ENCODE data around the gene ZNF280B.
"Not testable (repeated sequence)": the region's sequence is repeated elsewhere in the genome, so short reads cannot be mapped to it uniquely, and the experiment has no call there.

Gene ZNF280B

DNA sequence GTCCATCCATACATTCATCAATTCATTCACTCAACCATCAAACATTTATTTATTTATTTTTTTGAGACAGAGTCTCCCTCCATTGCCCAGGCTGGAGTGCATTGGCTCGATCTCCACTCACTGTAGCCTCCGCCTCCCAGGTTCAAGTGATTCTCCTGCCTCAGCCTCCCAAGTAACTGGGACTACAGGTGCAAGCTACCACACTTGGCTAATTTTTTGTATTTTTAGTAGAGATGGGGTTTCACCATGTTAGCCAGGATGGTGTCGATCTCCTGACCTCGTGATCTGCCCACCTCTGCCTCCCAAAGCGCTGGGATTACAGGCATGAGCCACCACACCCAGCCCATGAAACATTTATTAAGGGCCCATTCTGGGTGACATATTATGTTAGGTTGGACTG is 37.4 kb downstream of the ZNF280B start:
- H3K27me3 ChIP-seq (ENCODE audit: low read depth, low read length): not testable (repeated sequence)

GRCh38 chr22:22469527-22469926 is 39.0 kb downstream of the ZNF280B start:
- Histone ChIP-seq H3K4me3 (ENCODE audit: low read depth in 1 of 2, low read length in 2 of 2) (no peak overlapping the region), H3K27me3 (ENCODE audit: low read depth, low read length) (no peaks in the 10 kb centered on the region), H3K27ac (ENCODE audit: low read length) (no peak overlapping the region), H3K9me3 (ENCODE audit: control insufficient read depth in 1 of 2, low read length in 2 of 2) (peaks cover 0 to 11% of the 10 kb centered on the region in 2 donors), H3K36me3 (ENCODE audit: control insufficient read depth in 1 of 2, insufficient read depth in 2 of 2, low read length in 2 of 2) (no peaks in the 10 kb centered on the region), H3K4me1 (ENCODE audit: control insufficient read depth in 1 of 2, insufficient read depth in 2 of 2, low read length in 2 of 2) (no peaks in the 10 kb centered on the region)

More for the DNA sequence above, 37.4 kb downstream of the ZNF280B start:
- not testable (repeated sequence) for H3K4me3 ChIP-seq (ENCODE audit: low read depth in 1 of 2, low read length in 2 of 2); H3K27ac ChIP-seq (ENCODE audit: low read length); H3K4me1 ChIP-seq (ENCODE audit: control insufficient read depth in 1 of 2, insufficient read depth in 2 of 2, low read length in 2 of 2); H3K36me3 ChIP-seq (ENCODE audit: control insufficient read depth in 1 of 2, insufficient read depth in 2 of 2, low read length in 2 of 2)
- H3K9me3 ChIP-seq (ENCODE audit: control insufficient read depth in 1 of 2, low read length in 2 of 2): peaks cover 0 to 11% of the 10 kb centered on the region in 2 donors

DNA sequence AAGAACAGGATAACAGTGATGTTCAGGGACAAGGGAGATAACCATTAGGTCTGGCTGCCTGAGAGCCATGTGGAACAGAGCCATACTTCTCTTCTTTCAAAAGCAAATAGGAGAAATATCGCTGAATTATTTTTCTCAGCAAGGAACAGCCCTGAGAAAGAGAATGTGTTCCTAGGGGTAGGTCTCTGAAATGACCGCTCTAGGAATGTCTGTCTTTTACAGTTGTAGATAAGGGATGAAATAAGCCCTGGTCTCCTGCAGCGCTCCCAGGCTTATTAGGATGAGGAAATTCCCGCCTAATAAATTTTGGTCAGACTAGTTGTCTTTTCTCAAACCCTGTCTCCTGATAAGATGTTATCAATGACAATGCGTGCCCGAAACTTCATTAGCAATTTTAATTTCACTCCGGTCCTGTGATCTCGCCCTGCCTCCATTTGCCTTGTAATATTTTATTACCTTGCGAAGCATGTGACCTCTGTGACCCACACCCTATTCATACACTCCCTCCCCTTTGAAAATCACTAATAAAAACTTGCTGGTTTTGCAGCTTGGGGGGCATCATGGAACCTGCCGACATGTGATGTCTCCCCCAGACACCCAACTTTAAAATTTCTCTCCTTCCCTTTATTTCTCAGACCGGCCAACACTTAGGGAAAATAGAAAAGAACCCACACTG is 39.6 kb downstream of the ZNF280B start:
- not testable (repeated sequence) for H3K4me3 ChIP-seq (ENCODE audit: low read depth in 1 of 2, low read length in 2 of 2); H3K27me3 ChIP-seq (ENCODE audit: low read depth, low read length); H3K27ac ChIP-seq (ENCODE audit: low read length); H3K4me1 ChIP-seq (ENCODE audit: control insufficient read depth in 1 of 2, insufficient read depth in 2 of 2, low read length in 2 of 2); H3K36me3 ChIP-seq (ENCODE audit: control insufficient read depth in 1 of 2, insufficient read depth in 2 of 2, low read length in 2 of 2)
- H3K9me3 ChIP-seq (ENCODE audit: control insufficient read depth in 1 of 2, low read length in 2 of 2): peaks cover 0 to 11% of the 10 kb centered on the region in 2 donors

DNA sequence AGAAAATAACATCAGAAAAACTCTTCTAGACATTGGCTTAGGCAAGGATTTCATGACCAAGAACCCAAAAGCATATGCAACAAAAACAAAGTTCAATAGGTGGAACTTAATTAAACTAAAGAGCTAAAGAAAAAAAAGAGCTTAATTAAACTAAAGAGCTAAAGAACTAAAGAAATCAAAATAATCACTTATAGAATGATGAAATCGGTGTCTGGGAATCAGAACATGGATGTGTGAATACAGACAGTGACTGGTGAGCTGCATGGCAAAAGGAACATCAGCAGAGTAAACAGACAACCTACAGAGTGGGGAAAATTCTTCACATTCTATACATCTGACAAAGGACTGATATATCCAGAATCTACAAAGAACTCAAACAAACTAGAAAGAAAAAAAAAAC is 41.4 kb downstream of the ZNF280B start:
- H3K4me1 ChIP-seq (ENCODE audit: control insufficient read depth in 1 of 2, insufficient read depth in 2 of 2, low read length in 2 of 2): peaks cover 0 to 4% of the 10 kb centered on the region in 2 donors
- H3K27ac ChIP-seq (ENCODE audit: low read length): no peak overlapping the region
- no peak overlapping the region for H3K4me3 ChIP-seq (ENCODE audit: low read depth in 1 of 2, low read length in 2 of 2)
- H3K36me3 ChIP-seq (ENCODE audit: control insufficient read depth in 1 of 2, insufficient read depth in 2 of 2, low read length in 2 of 2): no peaks in the 10 kb centered on the region
- H3K27me3 ChIP-seq (ENCODE audit: low read depth, low read length): peaks cover 7% of the 10 kb centered on the region
- H3K9me3 ChIP-seq (ENCODE audit: control insufficient read depth in 1 of 2, low read length in 2 of 2): peaks cover 0 to 11% of the 10 kb centered on the region in 2 donors

DNA sequence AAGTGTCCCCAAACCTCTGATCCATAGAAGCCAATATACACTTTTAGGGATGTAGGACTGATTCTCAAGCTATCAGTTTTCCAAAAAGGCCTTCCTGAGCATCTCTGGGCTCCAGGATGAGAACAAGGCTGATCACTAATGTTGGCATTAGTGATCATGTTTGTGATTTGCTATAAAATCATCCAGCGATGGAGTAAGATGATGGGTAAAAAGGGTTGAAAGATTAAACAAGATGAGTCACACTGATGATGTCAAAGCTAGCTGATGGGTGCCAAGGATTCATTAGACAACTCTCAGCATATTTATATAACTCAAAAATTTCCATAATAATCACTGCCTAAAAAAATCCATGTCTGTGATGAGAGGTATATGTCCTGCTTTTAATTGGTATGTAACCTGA is 42.8 kb downstream of the ZNF280B start:
- H3K27ac ChIP-seq (ENCODE audit: low read length): no peak overlapping the region
- peaks cover 0 to 4% of the 10 kb centered on the region in 2 donors for H3K4me1 ChIP-seq (ENCODE audit: control insufficient read depth in 1 of 2, insufficient read depth in 2 of 2, low read length in 2 of 2)
- H3K4me3 ChIP-seq (ENCODE audit: low read depth in 1 of 2, low read length in 2 of 2): no peak overlapping the region
- peaks cover 7% of the 10 kb centered on the region for H3K27me3 ChIP-seq (ENCODE audit: low read depth, low read length)
- no peaks in the 10 kb centered on the region for H3K36me3 ChIP-seq (ENCODE audit: control insufficient read depth in 1 of 2, insufficient read depth in 2 of 2, low read length in 2 of 2)
- H3K9me3 ChIP-seq (ENCODE audit: control insufficient read depth in 1 of 2, low read length in 2 of 2): peaks cover under 1 to 11% of the 10 kb centered on the region in 2 donors

- Histone ChIP-seq H3K4me1 (ENCODE audit: control insufficient read depth in 1 of 2, insufficient read depth in 2 of 2, low read length in 2 of 2) (peaks cover 0 to 4% of the 10 kb centered on the region in 2 donors), H3K36me3 (ENCODE audit: control insufficient read depth in 1 of 2, insufficient read depth in 2 of 2, low read length in 2 of 2) (no peaks in the 10 kb centered on the region), H3K27me3 (ENCODE audit: low read depth, low read length) (peaks cover 7% of the 10 kb centered on the region)
These were observed 43.4 kb downstream of the ZNF280B start for GRCh38 chr22:22465094-22465602.

DNA sequence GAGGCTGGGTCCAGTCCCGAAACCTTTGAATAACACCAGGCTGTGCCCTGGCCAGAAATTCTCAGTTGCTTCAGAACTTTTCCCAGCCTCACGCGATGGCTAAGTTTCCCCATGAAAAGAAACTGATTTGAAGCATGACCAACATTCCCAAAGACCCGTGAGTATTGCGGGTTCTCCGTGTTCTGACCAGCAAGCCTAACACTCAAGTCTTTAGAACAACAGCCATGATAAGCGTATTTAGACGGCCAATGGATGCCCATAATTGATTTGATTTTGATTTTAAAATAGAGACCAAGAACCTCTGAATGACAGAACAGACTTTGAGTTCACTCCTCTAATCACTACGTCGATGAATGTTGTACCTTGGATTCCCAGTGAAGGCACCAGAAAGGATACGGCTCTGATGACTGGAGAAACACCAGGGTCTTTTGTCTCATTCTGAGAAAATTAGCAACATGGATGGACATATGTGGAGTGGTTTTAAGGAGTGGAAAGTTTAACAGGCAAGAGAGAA is 43.9 kb downstream of the ZNF280B start:
- no peak overlapping the region for H3K4me3 ChIP-seq (ENCODE audit: low read depth in 1 of 2, low read length in 2 of 2)
- H3K36me3 ChIP-seq (ENCODE audit: control insufficient read depth in 1 of 2, insufficient read depth in 2 of 2, low read length in 2 of 2): no peaks in the 10 kb centered on the region
- H3K9me3 ChIP-seq (ENCODE audit: control insufficient read depth in 1 of 2, low read length in 2 of 2): peaks cover 9 to 16% of the 10 kb centered on the region in 2 donors
- H3K27ac ChIP-seq (ENCODE audit: low read length): no peak overlapping the region
- peaks cover 7% of the 10 kb centered on the region for H3K27me3 ChIP-seq (ENCODE audit: low read depth, low read length)
- H3K4me1 ChIP-seq (ENCODE audit: control insufficient read depth in 1 of 2, insufficient read depth in 2 of 2, low read length in 2 of 2): peaks cover 0 to 4% of the 10 kb centered on the region in 2 donors

More at GRCh38 chr22:22465094-22465602, 43.4 kb downstream of the ZNF280B start:
- H3K9me3 ChIP-seq (ENCODE audit: control insufficient read depth in 1 of 2, low read length in 2 of 2): peaks cover 4 to 13% of the 10 kb centered on the region in 2 donors
- H3K4me3 ChIP-seq (ENCODE audit: low read depth in 1 of 2, low read length in 2 of 2): no peak overlapping the region
- no peak overlapping the region for H3K27ac ChIP-seq (ENCODE audit: low read length)

DNA sequence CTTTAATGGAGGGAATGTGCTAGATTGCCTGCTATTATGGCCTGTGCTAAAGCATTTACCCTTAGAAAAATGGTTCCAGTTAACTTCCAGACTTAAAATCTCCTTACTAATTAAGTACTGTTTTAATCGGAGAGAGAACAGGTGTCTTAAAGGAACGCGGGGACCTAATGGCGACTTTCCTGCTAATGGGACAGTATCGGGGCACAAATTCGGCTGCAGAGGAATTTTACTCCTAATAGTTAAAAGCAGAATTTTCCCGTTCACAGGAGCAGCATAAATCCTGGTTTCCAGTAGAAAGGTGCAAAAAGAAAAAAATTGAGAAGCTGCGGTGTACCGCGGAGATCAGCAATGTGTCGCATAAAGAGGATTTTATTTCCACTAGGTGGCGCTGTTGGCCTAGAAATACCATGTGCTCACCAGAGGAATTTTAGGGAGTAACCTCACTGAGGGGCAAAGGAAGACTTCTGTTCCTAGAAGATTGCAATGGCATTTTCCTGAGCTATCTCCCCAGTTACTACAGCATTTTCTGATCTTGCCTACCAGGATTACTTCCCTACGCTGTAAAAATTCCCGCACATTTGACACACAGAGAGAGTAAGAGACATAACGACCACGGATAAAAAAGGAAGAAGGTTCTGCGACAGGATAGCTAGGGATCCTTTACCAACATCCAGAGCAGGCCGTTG is 44.5 kb downstream of the ZNF280B start:
- Histone ChIP-seq H3K4me1 (ENCODE audit: control insufficient read depth in 1 of 2, insufficient read depth in 2 of 2, low read length in 2 of 2) (peaks cover 0 to 4% of the 10 kb centered on the region in 2 donors), H3K27ac (ENCODE audit: low read length) (no peak overlapping the region), H3K4me3 (ENCODE audit: low read depth in 1 of 2, low read length in 2 of 2) (no peak overlapping the region), H3K27me3 (ENCODE audit: low read depth, low read length) (peaks cover 7% of the 10 kb centered on the region), H3K9me3 (ENCODE audit: control insufficient read depth in 1 of 2, low read length in 2 of 2) (peaks cover 15 to 18% of the 10 kb centered on the region in 2 donors), H3K36me3 (ENCODE audit: control insufficient read depth in 1 of 2, insufficient read depth in 2 of 2, low read length in 2 of 2) (no peaks in the 10 kb centered on the region)

GRCh38 chr22:22462813-22463567 is 45.6 kb downstream of the ZNF280B start:
- H3K9me3 ChIP-seq (ENCODE audit: control insufficient read depth in 1 of 2, low read length in 2 of 2): peaks cover 17 to 22% of the 10 kb centered on the region in 2 donors
- H3K4me1 ChIP-seq (ENCODE audit: control insufficient read depth in 1 of 2, insufficient read depth in 2 of 2, low read length in 2 of 2): peaks cover 0 to 4% of the 10 kb centered on the region in 2 donors
- H3K4me3 ChIP-seq (ENCODE audit: low read depth in 1 of 2, low read length in 2 of 2): no peak overlapping the region
- peaks cover 7% of the 10 kb centered on the region for H3K27me3 ChIP-seq (ENCODE audit: low read depth, low read length)
- H3K36me3 ChIP-seq (ENCODE audit: control insufficient read depth in 1 of 2, insufficient read depth in 2 of 2, low read length in 2 of 2): no peaks in the 10 kb centered on the region
- H3K27ac ChIP-seq (ENCODE audit: low read length): no peak overlapping the region

GRCh38 chr22:22461583-22461982 is 47.0 kb downstream of the ZNF280B start:
- Histone ChIP-seq H3K9me3 (ENCODE audit: control insufficient read depth in 1 of 2, low read length in 2 of 2) (peaks cover 17 to 28% of the 10 kb centered on the region in 2 donors), H3K4me1 (ENCODE audit: control insufficient read depth in 1 of 2, insufficient read depth in 2 of 2, low read length in 2 of 2) (peaks cover 0 to 4% of the 10 kb centered on the region in 2 donors), H3K27me3 (ENCODE audit: low read depth, low read length) (peaks cover 7% of the 10 kb centered on the region)

GRCh38 chr22:22461111-22461510 is 47.4 kb downstream of the ZNF280B start:
- peaks cover 0 to 4% of the 10 kb centered on the region in 2 donors for H3K4me1 ChIP-seq (ENCODE audit: control insufficient read depth in 1 of 2, insufficient read depth in 2 of 2, low read length in 2 of 2)
- no peak overlapping the region for H3K4me3 ChIP-seq (ENCODE audit: low read depth in 1 of 2, low read length in 2 of 2)
- H3K9me3 ChIP-seq (ENCODE audit: control insufficient read depth in 1 of 2, low read length in 2 of 2): peaks cover 18 to 28% of the 10 kb centered on the region in 2 donors
- H3K36me3 ChIP-seq (ENCODE audit: control insufficient read depth in 1 of 2, insufficient read depth in 2 of 2, low read length in 2 of 2): no peaks in the 10 kb centered on the region
- H3K27ac ChIP-seq (ENCODE audit: low read length): no peak overlapping the region
- H3K27me3 ChIP-seq (ENCODE audit: low read depth, low read length): peaks cover 7% of the 10 kb centered on the region

More at GRCh38 chr22:22461583-22461982, 47.0 kb downstream of the ZNF280B start:
- H3K36me3 ChIP-seq (ENCODE audit: control insufficient read depth in 1 of 2, insufficient read depth in 2 of 2, low read length in 2 of 2): no peaks in the 10 kb centered on the region
- no peak overlapping the region for H3K27ac ChIP-seq (ENCODE audit: low read length)
- H3K4me3 ChIP-seq (ENCODE audit: low read depth in 1 of 2, low read length in 2 of 2): no peak overlapping the region
